Transverse colon (tissue), 4 donors: ENCODE results near the gene JMJD1C.

Experiments
- EP300 ChIP-seq: sonication (generic); formaldehyde crosslinking; IDR thresholded peaks from one replicate; pipeline ENCODE4 v1.6.1; 2017; ENCODE audit warnings: antibody characterized with exemption, low read depth
- POLR2A ChIP-seq: fragments of 450-650 bp; IDR thresholded peaks from one replicate; pipeline ENCODE4 v1.6.1; 2016; ENCODE audit warnings: antibody characterized with exemption, mild to moderate bottlenecking, moderate library complexity
- POLR2AphosphoS5 ChIP-seq, 3 donors: sonication (generic); formaldehyde crosslinking; IDR thresholded peaks; one replicate each; pipeline ENCODE4 v1.6.1; 2016; ENCODE audit warnings: antibody characterized with exemption in 3 of 3
- TF ChIP-seq, protein P1 (sequence below), 5 experiments: fragments of 200-600 bp in 3 of 5; fragments of 450-650 bp in 2 of 5; sonication (generic) in 3 of 5; IDR thresholded peaks; 1 replicate in 2 of 5; 2 replicates in 3 of 5; pipeline ENCODE4 v1.5.1; 2016 to 2017; ENCODE audit warnings: antibody characterized with exemption in 5 of 5, inconsistent platforms in 3 of 5, mild to moderate bottlenecking in 2 of 5, moderate library complexity in 1 of 5

DNA sequence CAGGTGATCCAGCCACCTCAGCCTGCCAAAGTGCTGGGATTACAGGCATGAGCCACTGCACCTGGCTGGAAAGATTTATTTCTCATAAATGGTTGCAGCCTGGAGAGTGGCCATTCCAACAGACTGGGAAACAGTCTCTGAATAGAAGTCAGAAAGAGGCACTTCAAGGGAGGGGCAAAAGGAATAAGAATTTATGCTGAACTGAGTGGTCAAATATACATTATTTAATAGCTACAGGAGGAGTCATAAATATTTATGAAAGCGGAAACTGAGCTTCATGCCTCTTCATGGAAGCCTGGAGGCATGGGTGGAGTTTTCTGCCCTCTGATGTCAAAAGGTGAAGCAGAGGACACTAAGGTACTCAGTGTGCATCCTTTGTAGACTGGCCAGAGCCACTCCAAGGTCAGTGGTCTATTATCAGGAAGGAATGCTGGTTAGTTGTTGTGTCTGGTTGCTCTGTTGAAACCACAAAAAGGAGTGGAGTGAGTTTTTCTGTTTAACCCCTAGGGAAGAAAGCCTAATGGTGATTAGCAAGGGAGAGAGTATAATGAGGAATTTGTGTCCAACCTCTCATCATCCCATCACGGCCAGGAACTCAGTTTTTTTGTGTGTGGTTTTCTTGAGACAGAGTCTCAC is 341.9 kb downstream of the JMJD1C start:
- TF ChIP-seq, protein P1, sequence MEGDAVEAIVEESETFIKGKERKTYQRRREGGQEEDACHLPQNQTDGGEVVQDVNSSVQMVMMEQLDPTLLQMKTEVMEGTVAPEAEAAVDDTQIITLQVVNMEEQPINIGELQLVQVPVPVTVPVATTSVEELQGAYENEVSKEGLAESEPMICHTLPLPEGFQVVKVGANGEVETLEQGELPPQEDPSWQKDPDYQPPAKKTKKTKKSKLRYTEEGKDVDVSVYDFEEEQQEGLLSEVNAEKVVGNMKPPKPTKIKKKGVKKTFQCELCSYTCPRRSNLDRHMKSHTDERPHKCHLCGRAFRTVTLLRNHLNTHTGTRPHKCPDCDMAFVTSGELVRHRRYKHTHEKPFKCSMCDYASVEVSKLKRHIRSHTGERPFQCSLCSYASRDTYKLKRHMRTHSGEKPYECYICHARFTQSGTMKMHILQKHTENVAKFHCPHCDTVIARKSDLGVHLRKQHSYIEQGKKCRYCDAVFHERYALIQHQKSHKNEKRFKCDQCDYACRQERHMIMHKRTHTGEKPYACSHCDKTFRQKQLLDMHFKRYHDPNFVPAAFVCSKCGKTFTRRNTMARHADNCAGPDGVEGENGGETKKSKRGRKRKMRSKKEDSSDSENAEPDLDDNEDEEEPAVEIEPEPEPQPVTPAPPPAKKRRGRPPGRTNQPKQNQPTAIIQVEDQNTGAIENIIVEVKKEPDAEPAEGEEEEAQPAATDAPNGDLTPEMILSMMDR (IDR thresholded peaks at IDR 0.05) = no peak
- no peak for TF ChIP-seq POLR2A
- no peak for TF ChIP-seq EP300
- no peak for TF ChIP-seq POLR2AphosphoS5 (IDR thresholded peaks at IDR 0.05)
